Hepatocyte (in vitro differentiated cells): Measurements from ENCODE around the gene CCR9.

ENCODE experiments used
- CTCF ChIP-seq: fragments of 200-600 bp; sonication (generic); IDR thresholded peaks from 2 replicates; pipeline ENCODE4 v1.5.1; 2016; ENCODE audit warnings: antibody characterized with exemption, mild to moderate bottlenecking; ENCODE audit not compliant: poor library complexity
- EZH2 ChIP-seq: fragments of 200-600 bp; sonication (generic); IDR thresholded peaks from 2 replicates; pipeline ENCODE4 v1.6.1; 2016; ENCODE audit warnings: antibody characterized with exemption, mild to moderate bottlenecking, borderline replicate concordance
- EZH2phosphoT487 ChIP-seq: fragments of 200-600 bp; sonication (generic); IDR thresholded peaks from one replicate; pipeline ENCODE4 v1.6.1; 2018; ENCODE audit warnings: antibody characterized with exemption, mild to moderate bottlenecking, low read depth, moderate library complexity; ENCODE audit not compliant: unreplicated experiment, severe bottlenecking

DNA sequence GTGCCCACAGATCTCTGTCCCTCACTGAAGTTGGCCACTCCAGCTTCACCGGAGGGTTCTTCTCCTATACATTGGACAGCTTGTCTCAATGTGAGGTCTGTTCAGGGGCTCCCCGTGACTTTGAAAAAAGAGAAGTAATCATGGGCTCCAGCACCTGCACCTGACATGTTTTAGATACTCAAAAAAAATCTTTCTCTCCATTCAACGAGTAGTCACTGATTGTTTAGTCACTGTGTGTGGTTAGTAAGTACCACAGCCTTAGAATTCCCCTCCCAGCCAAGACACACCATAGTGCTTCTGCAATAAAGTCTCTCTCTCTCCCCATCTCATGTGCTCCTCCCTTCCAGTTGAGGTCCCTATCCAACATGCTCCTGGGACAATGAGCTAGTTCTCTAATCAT lies 18.6 kb downstream of the CCR9 start:
- no peak for TF ChIP-seq CTCF
- TF ChIP-seq EZH2, result no peak
- TF ChIP-seq EZH2phosphoT487, result no peak
